Colonic mucosa (tissue), 4 donors: ENCODE measurements around the gene ANKRD29. TPM values are rescaled to one million over a fixed set of nuclear protein-coding genes. Genes with fewer than 3 reads are reported as not detected.
A peak's percentile ranks its signal among the peaks of the same experiment; 100 is the strongest.

Source experiments
- DNase-seq: peaks from one replicate; pipeline ENCODE4 v3.0.0-alpha.2; 2020
- H3K27ac ChIP-seq: fragments of 200-600 bp; one replicate; pipeline ENCODE4 v1.8.0; 2021
- H3K27me3 ChIP-seq: fragments of 200-600 bp; one replicate; pipeline ENCODE4 v1.8.0; 2021
- H3K36me3 ChIP-seq: fragments of 200-600 bp; one replicate; pipeline ENCODE4 v1.8.0; 2021
- H3K4me1 ChIP-seq: fragments of 200-600 bp; one replicate; pipeline ENCODE4 v1.8.0; 2021; ENCODE audit warnings: mild to moderate bottlenecking
- H3K4me3 ChIP-seq: fragments of 200-600 bp; one replicate; pipeline ENCODE4 v1.8.0; 2021
- H3K9ac ChIP-seq, 2 donors: one replicate each; pipeline ENCODE4 v1.7.0; 2013; ENCODE audit warnings: control low read depth in 2 of 2, low read depth in 2 of 2, low read length in 2 of 2
- H3K9me3 ChIP-seq: fragments of 200-600 bp; one replicate; pipeline ENCODE4 v1.8.0; 2021
- CTCF ChIP-seq: fragments of 200-600 bp; IDR thresholded peaks from one replicate; pipeline ENCODE4 v1.8.0; 2022; ENCODE audit warnings: antibody characterized with exemption, mild to moderate bottlenecking
- intact Hi-C: fragments of 100-400 bp; cut with DNase I; formaldehyde crosslinking; loops from one replicate; pipeline ENCODE4 v1.14.1; 2022
- total RNA-seq, 2 donors: library from RNA; stranded (reverse); fragmentation: NEBNext Ultra II Directional in 1 of 2; extraction: Animal tissue kit (Norgen Biotek cat#: 25700) in 1 of 2; gene quantifications; one replicate each; pipeline ENCODE4 v1.2.1, GENCODE V29; 2021
- donor health status: healthy.
- donor health status: DM: no; HTN: no; CAD: no.
- donor health status: DM: no; HTN: no; CAD: no.

The ANKRD29 gene
- total RNA-seq, 2 donors from 2014 or later: 1.0 to 1.1 TPM

DNA sequence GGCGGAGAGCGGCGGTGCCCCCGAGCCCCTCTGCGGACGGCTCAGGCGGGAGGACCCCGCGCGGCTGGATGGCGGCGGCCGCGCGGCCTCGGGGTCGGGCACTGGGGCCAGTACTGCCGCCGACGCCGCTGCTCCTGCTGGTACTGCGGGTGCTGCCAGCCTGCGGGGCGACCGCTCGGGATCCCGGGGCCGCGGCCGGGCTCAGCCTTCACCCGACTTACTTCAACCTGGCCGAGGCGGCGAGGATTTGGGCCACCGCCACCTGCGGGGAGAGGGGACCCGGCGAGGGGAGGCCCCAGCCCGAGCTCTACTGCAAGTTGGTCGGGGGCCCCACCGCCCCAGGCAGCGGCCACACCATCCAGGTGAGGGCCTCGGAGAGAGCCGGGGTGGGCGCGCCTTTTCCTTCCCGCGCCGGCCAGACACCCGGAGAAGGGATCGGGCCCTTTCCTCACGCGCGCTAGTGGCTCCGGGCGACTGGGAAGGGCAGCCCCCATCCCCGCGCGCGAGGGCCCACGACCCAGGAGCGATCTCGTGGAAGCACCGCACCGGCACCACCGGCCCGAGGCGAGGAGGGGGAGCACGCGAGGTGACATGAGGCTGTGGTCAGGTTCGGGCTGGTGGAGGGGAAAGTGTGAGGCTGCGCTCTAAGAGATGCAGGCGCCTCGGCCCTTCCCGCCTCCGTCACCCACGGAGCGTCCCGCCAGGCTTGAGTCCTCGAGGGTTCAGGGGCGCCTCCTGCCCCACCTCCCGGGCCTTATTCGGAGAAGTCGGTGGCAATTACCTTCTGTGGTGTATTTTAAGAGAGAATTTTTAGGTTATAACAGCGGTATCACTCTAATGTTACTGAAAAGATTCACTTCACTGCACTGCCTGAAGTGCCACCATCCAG is 27.1 kb upstream of the ANKRD29 start:
- peak overlapping the region; percentile 57 for H3K4me3 ChIP-seq
- no peaks in the 10 kb centered on the region for H3K36me3 ChIP-seq
- H3K4me1 ChIP-seq: peaks cover 8% of the 10 kb centered on the region
- H3K27ac ChIP-seq: no peak overlapping the region
- H3K9me3 ChIP-seq: no peaks in the 10 kb centered on the region
- peaks cover 18% of the 10 kb centered on the region for H3K27me3 ChIP-seq
- intact Hi-C loops: no loop called here
- peak overlapping the region; percentile 26 to 73 for H3K9ac ChIP-seq
- peak; percentile 24 for DNase-seq
- TF ChIP-seq CTCF: no peak

GRCh38 chr18:23689031-23689615 is 26.4 kb upstream of the ANKRD29 start, which contains the start of gene LAMA3:
LAMA3 (plus strand) TSS chr18:23689453; CDS start chr18:23689684, 231 bp downstream.
- Histone ChIP-seq H3K9me3 (no peaks in the 10 kb centered on the region), H3K36me3 (no peaks in the 10 kb centered on the region), H3K4me1 (peaks cover 8% of the 10 kb centered on the region), H3K9ac (peak within 1 kb of the TSS; percentile 26 to 73), H3K27me3 (peaks cover 18% of the 10 kb centered on the region), H3K4me3 (peak within 1 kb of the TSS; percentile 57), H3K27ac (no peak within 1 kb of the TSS)
- peak; percentile 66 for DNase-seq
- intact Hi-C loops: no loop called here
- no peak for TF ChIP-seq CTCF

DNA sequence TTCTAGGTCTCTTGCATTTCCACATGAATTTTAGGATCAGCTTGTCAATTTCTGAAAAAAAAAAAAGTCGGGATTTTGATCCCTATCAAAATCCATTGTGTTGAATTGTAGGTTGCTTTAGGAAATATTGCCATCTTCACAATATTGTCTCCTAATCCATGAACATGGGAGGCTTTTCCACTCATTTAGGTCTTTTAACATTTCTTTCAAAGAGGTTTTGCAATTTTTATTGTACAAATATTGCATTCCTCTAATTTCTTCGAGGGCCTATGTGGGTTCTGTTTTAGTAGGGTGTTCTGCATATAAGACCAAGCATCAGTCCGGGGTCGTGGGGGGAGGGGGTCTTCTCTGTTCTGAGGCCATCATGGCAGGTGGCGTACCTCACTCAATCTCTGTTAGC is 25.8 kb upstream of the ANKRD29 start:
- Histone ChIP-seq H3K36me3 (no peaks in the 10 kb centered on the region), H3K9me3 (no peaks in the 10 kb centered on the region), H3K4me3 (no peak overlapping the region), H3K27me3 (peaks cover 18% of the 10 kb centered on the region), H3K4me1 (peaks cover 8% of the 10 kb centered on the region), H3K9ac (no peak overlapping the region), H3K27ac (no peak overlapping the region)
- TF ChIP-seq CTCF: no peak
- intact Hi-C loops: no loop called here
- no peak for DNase-seq

DNA sequence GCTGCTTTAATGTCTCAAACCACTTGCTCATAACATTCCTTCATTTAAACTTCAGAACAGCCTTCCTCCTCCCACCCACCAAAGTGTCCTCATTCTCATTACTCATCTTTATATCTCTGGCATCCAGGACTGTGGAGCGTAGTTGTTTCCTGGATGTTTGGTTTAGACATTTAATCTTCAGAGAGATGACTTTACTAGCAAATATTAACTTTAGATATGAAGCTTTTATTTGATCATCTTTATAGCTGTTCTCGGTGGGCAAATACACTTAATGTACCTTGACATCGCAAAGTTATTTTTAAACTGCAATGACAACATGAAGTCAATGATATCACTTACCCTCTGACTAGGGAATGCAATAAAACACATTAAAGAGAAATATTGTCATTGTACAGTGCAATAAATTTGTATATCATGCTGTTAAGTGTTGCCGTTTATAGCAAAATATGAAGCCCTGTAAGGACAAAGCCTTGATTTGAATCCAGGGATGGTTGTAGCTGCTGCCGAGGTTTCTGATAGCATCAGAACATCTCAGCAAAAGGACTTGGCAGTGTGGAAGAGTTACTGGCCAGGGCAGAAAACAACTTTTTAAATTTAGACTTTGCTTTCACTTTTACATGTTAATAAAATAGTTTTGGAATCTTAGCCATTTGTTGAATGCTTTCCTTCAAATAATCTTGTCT is 21.9 kb upstream of the ANKRD29 start:
- H3K36me3 ChIP-seq: no peaks in the 10 kb centered on the region
- H3K9me3 ChIP-seq: no peaks in the 10 kb centered on the region
- no peak overlapping the region for H3K27ac ChIP-seq
- no peak overlapping the region for H3K4me3 ChIP-seq
- TF ChIP-seq CTCF: no peak
- DNase-seq: no peak
- peaks cover 3% of the 10 kb centered on the region for H3K4me1 ChIP-seq
- H3K27me3 ChIP-seq: peaks cover 9% of the 10 kb centered on the region
- no peak overlapping the region for H3K9ac ChIP-seq
- intact Hi-C loops: no loop called here

DNA sequence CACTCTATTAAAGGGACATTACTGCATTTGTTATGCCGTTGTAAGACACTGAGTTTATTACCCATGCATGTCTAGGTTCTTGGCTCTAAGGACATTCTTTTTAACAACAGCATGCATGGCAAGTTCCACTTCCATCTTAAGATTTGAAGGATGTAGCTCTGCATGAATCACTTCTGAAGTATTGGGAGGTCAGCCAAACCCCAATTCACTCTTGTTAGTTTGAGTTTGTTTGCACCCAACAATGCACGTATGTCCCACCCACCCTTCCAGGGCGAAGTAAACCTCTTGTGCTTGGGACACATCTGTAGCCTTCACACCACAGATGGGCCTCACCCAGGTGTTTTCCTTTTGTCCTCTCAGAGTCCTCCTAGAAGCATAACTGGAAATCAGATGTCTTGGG is 21.0 kb upstream of the ANKRD29 start:
- Histone ChIP-seq H3K27ac (no peak overlapping the region), H3K27me3 (peaks cover under 1% of the 10 kb centered on the region), H3K4me1 (no peaks in the 10 kb centered on the region), H3K9ac (no peak overlapping the region), H3K9me3 (no peaks in the 10 kb centered on the region), H3K4me3 (no peak overlapping the region), H3K36me3 (no peaks in the 10 kb centered on the region)
- intact Hi-C loops: no loop called here
- DNase-seq: no peak
- no peak for TF ChIP-seq CTCF
